Activated T-cell treated with anti-CD3 and anti-CD28 coated beads, Interleukin-2, amount 50 U/mL, for 1 hour (primary cell): ENCODE results near the gene TMEM209.
A peak's percentile ranks its signal among the peaks of the same experiment; 100 is the strongest.
"Not testable (repeated sequence)": the region's sequence is repeated elsewhere in the genome, so short reads cannot be mapped to it uniquely, and the experiment has no call there.

Experiments
- DNase-seq: peaks from one replicate; pipeline ENCODE4 v3.0.0-alpha.2; 2020

TMEM209 gene

DNA sequence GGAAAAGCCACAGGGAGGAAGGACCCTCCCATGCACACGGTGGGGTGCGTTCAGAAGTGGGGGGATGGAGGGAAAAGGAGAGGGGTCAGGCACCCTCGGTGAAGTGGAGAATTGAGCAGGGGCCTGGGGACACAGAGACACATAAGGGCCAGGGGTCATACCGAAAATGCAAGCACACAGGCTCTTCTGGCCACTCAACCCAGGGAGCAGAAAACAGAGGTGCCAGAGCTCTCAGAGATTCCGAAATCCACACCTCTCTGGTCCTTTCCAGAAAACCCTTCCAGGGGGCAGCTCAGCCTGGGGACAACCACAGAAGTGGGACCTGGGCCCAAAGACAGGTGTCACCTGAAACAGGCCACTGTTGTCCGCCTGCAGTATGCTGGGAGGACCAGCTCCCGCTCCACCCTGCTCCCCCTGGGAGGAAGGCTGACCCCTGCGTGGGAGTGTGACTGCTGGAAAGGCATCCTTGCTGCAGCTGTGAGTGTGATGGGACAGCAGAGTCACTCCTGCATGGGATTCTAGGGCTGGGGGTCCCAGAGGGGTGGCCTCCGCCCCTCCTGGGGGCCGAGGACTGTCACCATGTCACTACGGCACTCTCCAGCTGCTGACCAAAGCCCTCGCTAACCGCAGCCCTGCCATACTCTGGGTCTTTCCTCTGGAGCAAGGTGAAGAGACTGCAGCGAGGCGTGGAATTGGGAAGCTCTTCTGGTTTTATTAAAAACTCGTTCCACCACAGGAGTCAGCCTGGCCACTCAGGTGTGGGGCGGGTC, 63.1 kb downstream of the TMEM209 start:
- no peak for DNase-seq

GRCh38 chr7:130141161-130141883, 63.9 kb downstream of the TMEM209 start:
- peak; percentile 48 for DNase-seq

GRCh38 chr7:130140551-130141160, 64.5 kb downstream of the TMEM209 start:
- DNase-seq, result no peak

- DNase-seq, result no peak
Measured at GRCh38 chr7:130139193-130139960, 65.8 kb downstream of the TMEM209 start.

DNA sequence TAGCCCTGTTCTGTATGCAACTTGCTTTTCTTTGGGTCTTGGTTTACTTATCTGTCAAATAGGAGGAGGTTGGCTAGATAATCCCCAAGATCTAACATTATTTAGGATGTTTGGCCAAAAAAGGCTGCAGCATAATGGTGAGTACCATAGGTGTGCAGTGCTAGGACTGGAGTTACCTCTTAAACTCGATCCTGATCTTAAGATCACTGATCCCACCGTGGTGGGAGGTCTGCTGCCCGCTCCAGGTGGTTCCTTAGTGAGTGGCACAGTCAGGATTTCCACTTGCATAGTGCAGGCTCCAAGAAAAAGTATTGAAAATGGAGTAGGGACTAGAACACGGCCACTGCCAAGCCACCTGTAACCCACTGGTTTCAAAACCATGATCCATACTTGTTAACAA, 68.0 kb downstream of the TMEM209 start:
- DNase-seq, result no peak

GRCh38 chr7:130136579-130137167, 68.5 kb downstream of the TMEM209 start:
- no peak for DNase-seq

DNA sequence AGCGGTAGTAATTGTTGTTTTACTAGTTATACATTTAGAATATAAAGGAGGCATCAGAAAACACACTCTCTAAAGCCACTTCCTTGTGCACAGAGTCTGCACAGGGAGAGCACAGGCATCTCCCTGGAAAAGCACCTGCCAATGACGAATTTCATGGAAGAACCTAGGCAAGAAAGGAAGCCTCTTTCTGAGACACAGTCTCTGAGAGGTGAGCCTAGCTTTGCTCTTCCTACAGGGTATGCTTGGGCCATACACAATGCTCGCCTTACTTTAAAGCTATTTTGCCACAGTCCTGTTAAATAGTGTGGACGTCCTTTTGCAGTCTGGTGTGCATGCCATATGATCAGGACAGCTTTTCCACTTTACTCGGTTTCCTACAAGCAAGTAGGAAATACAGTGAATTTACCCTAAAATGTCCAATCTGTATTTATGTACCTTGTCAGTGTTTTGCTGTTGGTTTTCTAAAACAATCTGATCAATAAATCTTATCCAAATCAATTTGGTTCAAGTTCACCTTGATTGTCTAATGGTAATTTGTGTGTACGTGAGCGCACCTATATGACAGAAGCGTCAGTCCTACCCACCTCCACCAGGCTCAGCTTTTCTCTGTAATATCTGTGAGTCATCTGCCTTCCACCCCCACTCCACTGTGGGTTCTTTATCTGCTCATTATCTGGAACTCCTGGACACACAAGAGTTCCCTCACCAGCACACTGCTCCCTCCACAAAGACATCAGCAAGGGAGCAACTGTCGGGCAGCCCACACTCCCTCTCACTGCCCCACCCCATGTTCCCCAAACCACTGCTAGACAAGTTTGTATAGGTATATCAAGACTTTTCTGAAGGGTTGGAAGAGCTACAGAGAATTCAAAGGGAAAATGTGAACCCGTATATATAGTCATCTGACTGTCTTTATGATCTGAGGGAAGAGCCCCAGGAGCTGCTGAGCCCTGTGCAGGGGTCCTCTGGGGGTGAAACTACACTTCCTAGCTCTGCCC, 69.7 kb downstream of the TMEM209 start:
- no peak for DNase-seq

DNA sequence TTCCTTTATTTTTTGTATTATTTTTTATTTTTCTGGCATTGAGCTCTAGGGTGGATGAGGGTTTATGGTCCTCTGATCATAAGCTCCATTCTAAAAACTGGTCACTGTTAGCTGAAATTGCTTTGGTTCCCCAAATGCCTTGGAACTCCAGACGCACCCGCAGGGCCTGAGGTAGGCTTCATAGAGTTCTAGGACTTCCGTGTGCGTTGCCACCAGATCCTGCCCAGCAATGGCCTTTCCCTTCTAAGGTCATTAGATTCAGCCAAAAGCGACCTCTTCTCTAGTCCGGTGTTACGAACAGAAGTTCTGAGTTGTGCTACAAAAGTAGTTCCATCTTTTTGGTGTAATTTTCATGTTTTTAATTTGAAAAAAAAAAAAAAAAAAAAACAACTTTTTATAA, 70.5 kb downstream of the TMEM209 start:
- DNase-seq, result no peak

- DNase-seq, result no peak
Measured at GRCh38 chr7:130134106-130134636, 71.0 kb downstream of the TMEM209 start.

DNA sequence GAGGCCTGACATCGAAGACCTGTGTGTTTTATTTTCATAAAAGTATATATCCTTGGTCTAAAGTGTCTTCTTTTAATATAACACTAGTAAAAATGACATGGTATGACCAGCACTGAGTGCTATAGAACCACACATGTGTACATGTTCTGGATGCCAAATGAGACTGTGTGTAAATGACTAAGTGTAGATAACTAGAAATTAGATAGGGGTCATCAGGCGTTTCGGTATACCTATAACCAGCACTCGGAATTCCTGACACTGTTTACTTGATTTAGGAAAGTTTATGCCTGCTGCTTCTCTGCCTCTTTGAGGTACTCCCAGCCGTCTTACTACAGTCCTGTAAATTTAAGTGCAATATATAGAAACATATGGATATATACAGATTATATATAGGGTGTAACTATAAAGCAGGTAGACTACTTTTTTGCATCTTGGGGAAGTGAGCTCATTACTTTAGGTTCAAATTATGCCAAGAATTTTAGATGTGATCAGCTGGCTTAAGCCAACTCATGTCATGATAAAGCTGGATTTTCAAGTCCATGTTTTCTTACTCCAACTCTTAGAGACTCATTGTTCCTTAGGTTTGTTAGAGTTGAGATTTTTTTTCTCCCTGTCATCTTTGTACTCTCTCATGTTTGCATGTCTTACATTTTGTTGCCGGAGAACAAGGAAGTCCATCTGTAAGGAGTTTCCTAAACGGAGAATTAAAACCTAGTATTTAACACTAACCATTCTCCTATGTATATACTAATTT, 72.0 kb downstream of the TMEM209 start:
- no peak for DNase-seq

GRCh38 chr7:130131964-130132875, 73.0 kb downstream of the TMEM209 start:
- DNase-seq, result no peak

DNA sequence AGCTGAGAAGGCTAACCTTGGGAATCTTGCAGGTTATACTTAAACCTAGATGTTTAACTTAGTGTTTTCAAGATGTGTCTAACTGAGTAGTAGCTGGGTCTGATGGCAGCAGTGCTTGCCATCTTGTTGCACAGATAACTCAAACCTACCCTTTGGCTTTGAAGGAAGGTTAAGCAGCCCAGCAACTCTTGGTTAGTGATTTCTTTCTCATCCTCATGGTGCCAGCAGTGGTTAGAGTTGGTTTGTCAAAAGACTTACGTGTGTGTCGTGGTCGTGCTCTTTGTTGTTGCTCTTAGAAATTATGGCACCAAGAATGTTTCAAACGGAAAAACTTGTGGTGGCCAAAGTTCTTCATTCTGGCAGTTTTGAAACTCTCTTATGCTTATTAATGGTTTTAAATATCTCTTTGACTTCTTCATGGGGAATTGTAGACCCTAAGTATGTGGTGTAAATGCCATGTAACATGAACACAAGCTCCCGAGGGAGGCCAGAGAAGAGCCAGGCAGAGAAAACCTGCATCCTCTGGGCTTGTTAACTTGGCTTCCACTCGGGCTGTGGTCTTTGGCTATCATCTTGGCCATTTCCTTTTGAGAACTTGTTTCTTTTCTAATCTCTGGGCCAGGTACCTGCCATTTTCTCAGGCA, 73.9 kb downstream of the TMEM209 start:
- DNase-seq, result no peak

DNA sequence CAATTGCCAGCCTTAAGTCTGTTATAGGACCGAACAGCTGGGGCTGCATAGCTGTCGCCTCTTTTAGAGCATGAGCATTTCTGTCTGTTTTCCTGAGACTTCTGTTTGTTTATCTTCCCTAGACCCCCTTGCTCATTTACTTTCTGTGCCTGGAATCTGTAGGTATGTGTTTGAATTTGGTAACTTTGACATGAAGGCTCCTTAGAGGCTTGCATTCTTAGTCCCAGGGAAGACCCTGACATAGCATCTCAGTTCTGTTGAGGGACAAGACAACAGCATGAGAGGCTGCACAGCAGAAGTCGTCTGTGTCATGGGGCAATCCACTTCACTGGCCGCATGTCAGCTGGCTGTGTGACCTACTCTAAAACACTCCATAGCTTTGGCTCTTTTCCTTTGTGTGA, 76.2 kb downstream of the TMEM209 start:
- DNase-seq, result no peak

DNA sequence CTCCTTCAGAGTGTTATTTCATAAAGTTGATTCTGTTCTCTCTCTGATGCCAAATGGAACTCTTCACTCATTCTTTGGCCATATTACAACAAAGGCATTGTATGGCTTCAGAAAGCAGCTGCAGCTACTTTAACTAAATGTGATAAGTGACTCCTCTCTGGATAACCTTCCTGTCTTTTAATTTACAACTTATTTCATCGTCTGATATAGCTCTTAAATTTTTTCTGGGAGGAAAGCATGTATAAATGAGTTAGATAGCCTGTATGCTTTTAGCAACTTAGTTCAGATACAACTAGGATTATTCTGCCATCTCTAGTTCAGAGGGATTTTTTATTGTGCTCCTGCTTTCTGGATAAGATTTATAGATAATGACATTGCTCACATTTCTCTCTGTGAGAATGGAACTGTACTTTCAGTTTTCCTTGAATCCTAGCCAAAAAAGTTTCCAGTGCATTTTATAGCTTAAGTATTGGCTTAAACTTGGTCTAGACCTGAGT, 77.3 kb downstream of the TMEM209 start:
- DNase-seq, result no peak

DNA sequence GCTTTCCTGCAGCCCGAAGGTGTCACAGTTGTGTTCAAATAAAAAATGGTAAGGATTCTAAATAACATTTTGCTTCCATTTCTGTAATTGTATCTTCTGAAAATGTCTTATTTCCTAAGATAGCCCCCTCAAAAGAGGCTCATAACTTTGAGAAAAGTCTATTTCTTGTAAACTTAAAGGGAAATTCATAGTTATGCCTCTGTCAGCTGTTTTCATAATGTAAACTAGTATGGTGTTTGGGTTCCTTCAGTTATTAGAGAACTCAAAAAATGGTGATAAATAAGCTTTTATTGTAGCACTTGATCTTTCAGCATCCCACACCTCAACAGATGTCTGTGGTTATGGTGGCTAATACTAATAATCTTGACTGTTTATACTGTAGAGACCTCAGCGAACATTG, 77.8 kb downstream of the TMEM209 start:
- DNase-seq, result no peak

DNA sequence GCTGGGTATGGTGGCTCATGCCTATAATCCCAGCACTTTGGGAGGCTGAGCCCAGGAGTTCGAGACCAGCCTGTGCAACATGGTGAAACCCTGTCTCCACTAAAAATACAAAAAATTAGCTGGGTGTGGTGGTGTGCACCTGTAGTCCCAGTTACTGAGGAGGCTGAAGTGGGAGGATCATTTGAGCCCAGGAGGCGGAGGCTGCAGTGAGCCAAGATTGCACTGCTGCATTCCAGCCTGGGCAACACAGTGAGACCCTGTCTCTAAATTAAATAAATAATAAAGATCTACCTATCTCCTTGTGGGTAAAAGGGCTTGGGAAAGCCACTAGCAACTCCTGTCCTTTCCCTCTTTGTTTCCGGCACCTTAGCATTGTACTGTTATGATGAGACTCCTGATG, 78.4 kb downstream of the TMEM209 start:
- DNase-seq, result not testable (repeated sequence)

GRCh38 chr7:130124711-130125110, 80.5 kb downstream of the TMEM209 start:
- no peak for DNase-seq

DNA sequence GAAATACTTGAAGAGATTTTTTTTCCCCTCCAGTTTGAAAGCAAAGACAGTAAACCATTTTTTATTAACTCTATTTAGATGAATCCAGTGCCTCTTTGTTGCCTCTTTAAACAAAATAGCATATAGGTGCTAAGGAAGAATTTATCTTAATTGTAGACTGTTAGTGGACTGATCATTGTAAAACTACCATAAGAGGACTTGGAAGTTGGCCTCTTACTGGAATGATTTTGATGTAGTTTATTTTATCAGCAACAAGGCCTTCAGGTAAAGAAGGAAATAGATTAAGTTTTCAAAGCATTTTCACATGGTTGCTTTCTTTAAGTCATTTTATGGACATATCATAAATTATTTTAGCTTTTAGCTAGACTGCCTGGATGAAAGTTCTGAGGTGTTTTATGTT, 81.7 kb downstream of the TMEM209 start:
- no peak for DNase-seq

- DNase-seq, result no peak
Measured at GRCh38 chr7:130118801-130119200, 86.4 kb downstream of the TMEM209 start.
